ENCODE data around the gene KLHL33. TPM values are rescaled to one million over a fixed set of nuclear protein-coding genes. Genes with fewer than 3 reads are reported as not detected.
"Not testable (repeated sequence)": the region's sequence is repeated elsewhere in the genome, so short reads cannot be mapped to it uniquely, and the experiment has no call there.

Gene KLHL33
- total RNA-seq, 1 donor from 2014 or later, result 0.47 TPM

DNA sequence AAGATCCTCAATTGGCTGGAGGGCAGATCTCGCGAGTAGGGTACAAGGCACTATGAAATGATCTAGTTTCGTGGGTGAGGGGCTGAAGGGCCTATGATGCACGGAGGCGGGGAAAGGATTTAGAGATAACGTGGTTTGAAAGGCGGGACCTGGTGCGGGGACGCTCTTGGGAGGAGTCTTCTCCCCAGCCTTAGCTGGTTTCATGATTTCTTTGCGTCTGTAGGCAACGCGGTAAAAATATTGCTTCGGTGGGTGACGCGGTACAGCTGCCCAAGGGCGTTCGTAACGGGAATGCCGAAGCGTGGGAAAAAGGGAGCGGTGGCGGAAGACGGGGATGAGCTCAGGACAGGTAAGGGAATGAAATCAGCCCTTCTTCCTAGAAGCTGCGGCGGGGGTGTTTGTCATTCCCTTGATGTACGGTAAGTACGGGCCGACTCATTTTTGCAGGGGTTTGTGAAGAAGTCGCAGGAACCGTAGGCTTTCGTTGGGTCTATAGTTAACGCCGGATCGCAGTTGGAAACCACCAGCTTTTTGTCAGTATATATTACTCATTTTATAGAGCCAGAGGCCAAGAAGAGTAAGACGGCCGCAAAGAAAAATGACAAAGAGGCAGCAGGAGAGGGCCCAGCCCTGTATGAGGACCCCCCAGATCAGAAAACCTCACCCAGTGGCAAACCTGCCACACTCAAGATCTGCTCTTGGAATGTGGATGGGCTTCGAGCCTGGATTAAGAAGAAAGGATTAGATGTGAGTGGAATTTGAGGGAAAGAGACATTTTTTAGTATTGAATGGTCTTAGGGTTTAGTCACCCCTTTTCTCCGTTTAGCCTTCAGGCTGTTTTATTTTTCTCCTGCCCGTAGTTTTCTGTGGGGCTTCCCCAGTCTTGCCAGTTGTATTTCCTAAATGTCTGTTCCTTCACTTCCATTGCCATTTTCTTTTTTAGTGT lies 19.7 kb upstream of the KLHL33 start:
- peak overlapping the region; percentile 96 for H3K27ac ChIP-seq

GRCh38 chr14:20454516-20455354 lies 18.8 kb upstream of the KLHL33 start, which contains the start of the genes APEX1 and OSGEP:
TSS of gene APEX1 (plus strand) at chr14:20455226. CDS start at chr14:20455646, 420 bp downstream.
TSS of gene OSGEP (minus strand) at chr14:20454812. CDS start at chr14:20454683, 129 bp downstream.
- Histone ChIP-seq H3K9me3 (no peaks in the 10 kb centered on the region), H3K4me3 (peak within 1 kb of the TSS; percentile 91), H3K27me3 (ENCODE audit: low read depth) (no peaks in the 10 kb centered on the region), H3K36me3 (peaks cover 65% of the 10 kb centered on the region), H3K27ac (peak within 1 kb of the TSS; percentile 96), H3K4me1 (peaks cover 47% of the 10 kb centered on the region)
- peak; percentile 99 for DNase-seq
- TF ChIP-seq, protein P1, sequence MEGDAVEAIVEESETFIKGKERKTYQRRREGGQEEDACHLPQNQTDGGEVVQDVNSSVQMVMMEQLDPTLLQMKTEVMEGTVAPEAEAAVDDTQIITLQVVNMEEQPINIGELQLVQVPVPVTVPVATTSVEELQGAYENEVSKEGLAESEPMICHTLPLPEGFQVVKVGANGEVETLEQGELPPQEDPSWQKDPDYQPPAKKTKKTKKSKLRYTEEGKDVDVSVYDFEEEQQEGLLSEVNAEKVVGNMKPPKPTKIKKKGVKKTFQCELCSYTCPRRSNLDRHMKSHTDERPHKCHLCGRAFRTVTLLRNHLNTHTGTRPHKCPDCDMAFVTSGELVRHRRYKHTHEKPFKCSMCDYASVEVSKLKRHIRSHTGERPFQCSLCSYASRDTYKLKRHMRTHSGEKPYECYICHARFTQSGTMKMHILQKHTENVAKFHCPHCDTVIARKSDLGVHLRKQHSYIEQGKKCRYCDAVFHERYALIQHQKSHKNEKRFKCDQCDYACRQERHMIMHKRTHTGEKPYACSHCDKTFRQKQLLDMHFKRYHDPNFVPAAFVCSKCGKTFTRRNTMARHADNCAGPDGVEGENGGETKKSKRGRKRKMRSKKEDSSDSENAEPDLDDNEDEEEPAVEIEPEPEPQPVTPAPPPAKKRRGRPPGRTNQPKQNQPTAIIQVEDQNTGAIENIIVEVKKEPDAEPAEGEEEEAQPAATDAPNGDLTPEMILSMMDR (IDR thresholded peaks at IDR 0.05), result no peak
- ATAC-seq, result peak; percentile 96
- intact Hi-C loops (cut with DNase I), result no loop called here

More for the DNA sequence above, 19.7 kb upstream of the KLHL33 start:
- DNase-seq (no peak), ATAC-seq (peak; percentile 75 to 79)
- Histone ChIP-seq H3K36me3 (peaks cover 65% of the 10 kb centered on the region), H3K9me3 (no peaks in the 10 kb centered on the region), H3K4me3 (peak overlapping the region; percentile 91), H3K4me1 (peaks cover 56% of the 10 kb centered on the region), H3K27me3 (ENCODE audit: low read depth) (no peaks in the 10 kb centered on the region)
- TF ChIP-seq, protein P1 (IDR thresholded peaks at IDR 0.05), result no peak
- intact Hi-C loops (cut with DNase I), result no loop called here

DNA sequence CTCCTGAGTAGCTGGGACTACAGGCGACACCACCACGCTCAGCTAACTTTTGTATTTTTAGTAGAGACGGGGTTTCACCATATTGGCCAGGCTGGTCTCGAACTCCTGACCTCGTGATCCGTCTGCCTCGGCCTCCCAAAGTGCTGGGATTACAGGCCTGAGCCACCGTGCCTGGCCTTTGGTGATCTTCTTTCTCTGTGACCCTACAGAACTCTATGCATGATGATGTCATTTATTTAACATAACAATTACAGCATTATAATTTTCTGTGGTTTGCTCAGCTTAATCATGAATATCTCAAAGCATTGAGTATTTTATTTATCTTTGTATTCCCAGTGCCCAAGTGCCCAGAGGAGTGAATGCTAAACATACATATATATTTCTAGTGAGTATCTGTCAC lies 16.9 kb upstream of the KLHL33 start:
- ATAC-seq; DNase-seq; intact Hi-C loops (cut with DNase I); H3K9me3 ChIP-seq; H3K27me3 ChIP-seq (ENCODE audit: low read depth); H3K27ac ChIP-seq; H3K4me3 ChIP-seq: not testable (repeated sequence)
- peaks cover 32% of the 10 kb centered on the region for H3K4me1 ChIP-seq
- peaks cover 65% of the 10 kb centered on the region for H3K36me3 ChIP-seq

GRCh38 chr14:20446889-20447288 lies 10.9 kb upstream of the KLHL33 start:
- H3K36me3 ChIP-seq, result peaks cover 68% of the 10 kb centered on the region
- H3K4me1 ChIP-seq, result no peaks in the 10 kb centered on the region
- no peaks in the 10 kb centered on the region for H3K9me3 ChIP-seq
- TF ChIP-seq, protein P1 (IDR thresholded peaks at IDR 0.05), result no peak
- no peak overlapping the region for H3K4me3 ChIP-seq
- no peak for ATAC-seq
- no peak for DNase-seq
- H3K27ac ChIP-seq, result no peak overlapping the region
- H3K27me3 ChIP-seq (ENCODE audit: low read depth), result no peaks in the 10 kb centered on the region
- intact Hi-C loops (cut with DNase I), result no loop called here

DNA sequence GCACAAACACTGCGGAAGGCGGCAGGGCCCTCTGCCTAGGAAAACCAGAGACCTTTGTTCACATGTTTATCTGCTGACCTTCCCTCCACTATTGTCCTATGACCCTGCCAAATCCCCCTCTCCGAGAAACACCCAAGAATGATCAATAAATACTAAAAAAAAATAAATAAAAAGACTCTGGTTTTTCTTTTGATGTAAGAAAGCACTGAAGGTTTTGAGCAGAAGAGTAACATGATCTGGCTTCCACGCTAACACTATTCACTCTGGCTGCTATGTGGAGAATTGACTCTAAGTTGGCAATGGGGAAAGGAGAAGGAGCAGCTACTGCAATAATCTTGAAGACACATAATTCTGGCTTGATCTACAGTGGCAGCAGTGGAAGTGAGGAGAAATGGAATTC lies 7.7 kb upstream of the KLHL33 start:
- H3K27ac ChIP-seq; intact Hi-C loops (cut with DNase I); H3K9me3 ChIP-seq; H3K27me3 ChIP-seq (ENCODE audit: low read depth); DNase-seq; H3K4me1 ChIP-seq; H3K4me3 ChIP-seq; ATAC-seq: not testable (repeated sequence)
- peaks cover 35% of the 10 kb centered on the region for H3K36me3 ChIP-seq

DNA sequence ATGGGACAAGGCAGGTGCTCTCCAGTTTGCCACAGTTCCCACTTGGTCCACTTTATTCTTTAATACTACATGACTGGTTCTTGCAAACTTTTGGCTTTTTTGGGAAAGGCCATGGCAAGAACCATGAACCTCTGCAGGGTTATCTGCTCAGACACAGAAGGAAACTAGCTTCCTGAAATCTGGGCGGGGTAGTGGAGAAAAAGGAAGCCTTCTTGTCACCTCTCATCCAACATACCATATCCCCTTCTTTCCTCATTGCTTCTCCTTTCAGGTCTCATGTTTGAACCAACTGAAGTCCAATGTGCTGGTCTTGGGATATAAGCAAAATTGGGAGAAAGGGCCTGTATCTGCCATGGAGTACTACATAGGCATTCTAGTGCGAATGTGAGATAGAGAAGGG lies 5.5 kb upstream of the KLHL33 start:
- H3K27ac ChIP-seq, result no peak overlapping the region
- DNase-seq (no peak), ATAC-seq (no peak)
- H3K4me3 ChIP-seq, result no peak overlapping the region
- intact Hi-C loops (cut with DNase I), result no loop called here
- TF ChIP-seq, protein P1 (IDR thresholded peaks at IDR 0.05), result no peak
- peaks cover 13% of the 10 kb centered on the region for H3K36me3 ChIP-seq
- H3K27me3 ChIP-seq (ENCODE audit: low read depth), result no peaks in the 10 kb centered on the region
- H3K9me3 ChIP-seq, result no peaks in the 10 kb centered on the region
- no peaks in the 10 kb centered on the region for H3K4me1 ChIP-seq

Data from lower lobe of right lung (tissue), 2 donors.